HUES64 (cell line): ENCODE measurements around the gene SOX18.

ENCODE experiments used
- H3K27ac ChIP-seq: 2 replicates; pipeline ENCODE4 v1.7.0; 2013; ENCODE audit warnings: low read depth, low read length, inconsistent platforms
- H3K27me3 ChIP-seq: 2 replicates; pipeline ENCODE4 v1.6.1; 2013; ENCODE audit warnings: mild to moderate bottlenecking, low read length; ENCODE audit not compliant: insufficient read depth
- H3K36me3 ChIP-seq: 2 replicates; pipeline ENCODE4 v1.6.1; 2013; ENCODE audit warnings: mild to moderate bottlenecking, low read length; ENCODE audit not compliant: insufficient read depth
- H3K4me1 ChIP-seq: 2 replicates; pipeline ENCODE4 v1.6.1; 2013; ENCODE audit warnings: mild to moderate bottlenecking, low read length, moderate library complexity; ENCODE audit not compliant: insufficient read depth
- H3K4me3 ChIP-seq: 2 replicates; pipeline ENCODE4 v1.5.1; 2013; ENCODE audit warnings: mild to moderate bottlenecking, low read length, moderate library complexity
- H3K9ac ChIP-seq: 2 replicates; pipeline ENCODE4 v1.6.1; 2013; ENCODE audit warnings: mild to moderate bottlenecking, low read depth, low read length
- H3K9me3 ChIP-seq: 2 replicates; pipeline ENCODE4 v1.6.1; 2013; ENCODE audit warnings: low read depth, low read length; ENCODE audit not compliant: insufficient read depth
- WGBS: fragments of 150-250, 120-280 bp; methylation state at CpG from one replicate; pipeline ENCODE4 v1.1.7; 2013; ENCODE audit warnings: missing lambda C conversion rate; 5-methylcytosine and 5-hydroxymethylcytosine counted together

SOX18 gene

GRCh38 chr20:64005394-64005793, 44.0 kb downstream of the SOX18 start:
- WGBS = 93% methylated on average over 6 of the region's 6 CpGs
- Histone ChIP-seq H3K4me1 (no peaks in the 10 kb centered on the region), H3K4me3 (no peak overlapping the region), H3K27me3 (no peaks in the 10 kb centered on the region), H3K36me3 (peaks cover 77% of the 10 kb centered on the region), H3K9ac (no peak overlapping the region), H3K9me3 (peaks cover 3% of the 10 kb centered on the region; the same call in 1 of the 2 replicates), H3K27ac (no peak overlapping the region)

- Histone ChIP-seq H3K9me3 (peaks cover 3% of the 10 kb centered on the region; the same call in 1 of the 2 replicates), H3K27ac (no peak overlapping the region), H3K9ac (no peak overlapping the region), H3K36me3 (peaks cover 80% of the 10 kb centered on the region), H3K4me1 (no peaks in the 10 kb centered on the region), H3K27me3 (no peaks in the 10 kb centered on the region), H3K4me3 (no peak overlapping the region)
- WGBS = 96% methylated on average over 7 of the region's 7 CpGs
These were observed 45.3 kb downstream of the SOX18 start for GRCh38 chr20:64003960-64004725.

GRCh38 chr20:64001607-64002011, 47.8 kb downstream of the SOX18 start:
- H3K4me1 ChIP-seq = no peaks in the 10 kb centered on the region
- no peak overlapping the region for H3K4me3 ChIP-seq
- H3K36me3 ChIP-seq = peaks cover 78% of the 10 kb centered on the region

GRCh38 chr20:64000906-64001305, 48.5 kb downstream of the SOX18 start:
- Histone ChIP-seq H3K9ac (no peak overlapping the region), H3K36me3 (peaks cover 82% of the 10 kb centered on the region), H3K27ac (no peak overlapping the region), H3K4me3 (no peak overlapping the region), H3K9me3 (no peaks in the 10 kb centered on the region), H3K27me3 (no peaks in the 10 kb centered on the region), H3K4me1 (no peaks in the 10 kb centered on the region)
- WGBS = 97% methylated on average over 12 of the region's 12 CpGs

More at GRCh38 chr20:64001607-64002011, 47.8 kb downstream of the SOX18 start:
- 95% methylated on average over 11 of the region's 11 CpGs for WGBS
- Histone ChIP-seq H3K27ac (no peak overlapping the region), H3K27me3 (no peaks in the 10 kb centered on the region), H3K9me3 (no peaks in the 10 kb centered on the region), H3K9ac (no peak overlapping the region)
